ENCODE measurements around the gene OTC. TPM values are rescaled to one million over a fixed set of nuclear protein-coding genes. Genes with fewer than 3 reads are reported as not detected.

OTC gene
- total RNA-seq, 1 experiment from 2014 or later: not detected

- Histone ChIP-seq H3K23me2 (ENCODE audit: insufficient read length, low read depth, low read length, poor library complexity, severe bottlenecking) (no peaks in the 10 kb centered on the region), H3T11ph (ENCODE audit: low read length) (no peak overlapping the region), H3K79me1 (ENCODE audit: insufficient read depth, low read depth, low read length, poor library complexity, severe bottlenecking) (no peaks in the 10 kb centered on the region), H3K27me3 (ENCODE audit: insufficient read depth, low read length) (no peaks in the 10 kb centered on the region), H3K4me1 (ENCODE audit: insufficient read depth, low read length) (no peaks in the 10 kb centered on the region), H3K56ac (ENCODE audit: insufficient read length, low read depth, low read length) (no peak overlapping the region), H2BK5ac (ENCODE audit: insufficient read length, low read length) (no peak overlapping the region), H2BK20ac (ENCODE audit: low read depth, low read length, poor library complexity, severe bottlenecking) (no peak overlapping the region), H3K18ac (ENCODE audit: insufficient read length, low read depth, low read length) (no peak overlapping the region), H2BK15ac (ENCODE audit: low read depth, low read length) (no peak overlapping the region), H3K4me2 (ENCODE audit: insufficient read depth, insufficient read length, low read length) (no peak overlapping the region), H3K79me2 (ENCODE audit: insufficient read depth, low read length) (no peaks in the 10 kb centered on the region), H2AFZ (ENCODE audit: low read length) (no peak overlapping the region), H3K23ac (ENCODE audit: insufficient read length, low read depth, low read length) (no peak overlapping the region), H2AK5ac (ENCODE audit: insufficient read length, low read length) (no peak overlapping the region), H3K9me3 (ENCODE audit: control insufficient read depth, low read depth, low read length) (peaks cover 5% of the 10 kb centered on the region), H3K9ac (ENCODE audit: extremely low read depth, insufficient read length, low read length) (no peak overlapping the region), H3K27ac (ENCODE audit: insufficient read length, low read depth, low read length) (no peak overlapping the region), H3K14ac (ENCODE audit: insufficient read depth, low read length) (no peak overlapping the region), H3K4ac (ENCODE audit: low read depth, low read length) (no peak overlapping the region), H4K8ac (replicated peaks; ENCODE audit: insufficient read length, low read depth, low read length) (no peak overlapping the region), H2BK120ac (ENCODE audit: low read depth, low read length, poor library complexity, severe bottlenecking) (no peak overlapping the region), H4K5ac (ENCODE audit: insufficient read length, low read depth, low read length) (no peak overlapping the region), H4K20me1 (ENCODE audit: control insufficient read depth, insufficient read depth, insufficient read length) (no peaks in the 10 kb centered on the region), H2BK12ac (ENCODE audit: insufficient read length, low read depth, low read length) (no peak overlapping the region), H4K91ac (ENCODE audit: insufficient read length, low read depth, low read length) (no peak overlapping the region)
- WGBS (ENCODE audit: extremely low coverage, insufficient read length, low lambda C conversion rate): no CpG with 5 or more reads among the region's 5 CpGs
- peaks cover 27 to 49% of the 10 kb centered on the region in 2 experiments for H3K9me3 Mint-ChIP-seq
- H3K27me3 Mint-ChIP-seq (ENCODE audit: low read depth): no peaks in the 10 kb centered on the region
- H3K4me3 Mint-ChIP-seq: no peak overlapping the region
- no peak for DNase-seq
- peak; percentile 36; the same call in 2 of the 3 replicates for TF ChIP-seq CTCF (conservative IDR thresholded peaks at IDR 0.05)
- peaks cover 0 to 2% (median 0%) of the 10 kb centered on the region in 3 experiments; a peak in 1 of 7 replicates for H3K36me3 Mint-ChIP-seq (ENCODE audit: insufficient read depth in 1 of 3, low read depth in 3 of 3)
- H3K27ac Mint-ChIP-seq: no peak overlapping the region
- H3K4me1 Mint-ChIP-seq: no peaks in the 10 kb centered on the region
Measured at GRCh38 chrX:38438321-38438720, 85.9 kb downstream of the OTC start.
